Keratinocyte (primary cell): ENCODE data around the gene DFFA. TPM values are rescaled to one million over a fixed set of nuclear protein-coding genes. Genes with fewer than 3 reads are reported as not detected.

Experiments
- DNase-seq: peaks from one replicate; pipeline ENCODE4 v3.0.0-alpha.2; 2011; ENCODE audit warnings: low read depth, missing footprints, low spot score
- FAIRE-seq: peaks from 2 replicates; lab custom pipeline; 2011; peaks lifted over from hg19 to GRCh38; lab: Jason Lieb, UNC
- H2AFZ ChIP-seq: 2 replicates; pipeline ENCODE4 v1.6.0; 2012; ENCODE audit warnings: low read length, control low read depth, inconsistent platforms; ENCODE audit not compliant: control insufficient read depth
- H3K27ac ChIP-seq: 2 replicates; pipeline ENCODE4 v1.5.1; 2011; ENCODE audit warnings: low read length; ENCODE audit not compliant: control insufficient read depth, insufficient read depth
- H3K27me3 ChIP-seq: 3 replicates; pipeline ENCODE4 v1.6.0; 2011; ENCODE audit warnings: low read length; ENCODE audit not compliant: control insufficient read depth, insufficient read depth; ENCODE audit errors: extremely low read depth
- H3K36me3 ChIP-seq, 2 experiments: 2 replicates in 1 of 2; 3 replicates in 1 of 2; pipeline ENCODE4 v1.5.1; 2011; ENCODE audit warnings: low read length in 2 of 2, mild to moderate bottlenecking in 1 of 2; ENCODE audit not compliant: control insufficient read depth in 2 of 2, insufficient read depth in 2 of 2; ENCODE audit errors: extremely low read depth in 1 of 2
- H3K4me1 ChIP-seq: 3 replicates; pipeline ENCODE4 v1.5.1; 2011; ENCODE audit warnings: low read length; ENCODE audit not compliant: control insufficient read depth, insufficient read depth; ENCODE audit errors: extremely low read depth
- H3K4me2 ChIP-seq: 3 replicates; pipeline ENCODE4 v1.6.0; 2011; ENCODE audit warnings: low read depth, low read length; ENCODE audit not compliant: control insufficient read depth, insufficient read depth; ENCODE audit errors: extremely low read depth
- H3K4me3 ChIP-seq, 3 experiments: fragments of 200-600 bp in 1 of 3; sonication (generic) in 1 of 3; 2 replicates in 2 of 3; 3 replicates in 1 of 3; pipeline ENCODE4 v1.5.1; 2011 to 2016; ENCODE audit warnings: low read length in 3 of 3, mild to moderate bottlenecking in 3 of 3, control low read depth in 2 of 3, inconsistent platforms in 1 of 3, low read depth in 1 of 3, mixed read lengths in 1 of 3, mixed run types in 1 of 3, moderate library complexity in 1 of 3; ENCODE audit not compliant: control insufficient read depth in 2 of 3, insufficient read depth in 2 of 3; ENCODE audit errors: extremely low read depth in 1 of 3
- H3K79me2 ChIP-seq: 2 replicates; pipeline ENCODE4 v1.6.0; 2012; ENCODE audit warnings: low read length; ENCODE audit not compliant: control insufficient read depth, insufficient read depth
- H3K9ac ChIP-seq: 3 replicates; pipeline ENCODE4 v1.6.0; 2011; ENCODE audit warnings: low read length; ENCODE audit not compliant: control insufficient read depth, insufficient read depth; ENCODE audit errors: extremely low read depth
- H3K9me1 ChIP-seq: 3 replicates; pipeline ENCODE4 v1.6.0; 2011; ENCODE audit warnings: low read length; ENCODE audit not compliant: control insufficient read depth, insufficient read depth; ENCODE audit errors: extremely low read depth
- H3K9me3 ChIP-seq: 2 replicates; pipeline ENCODE4 v1.5.1; 2012; ENCODE audit warnings: low read depth, low read length; ENCODE audit not compliant: control insufficient read depth
- H4K20me1 ChIP-seq: 3 replicates; pipeline ENCODE4 v1.6.0; 2011; ENCODE audit warnings: low read length; ENCODE audit not compliant: control insufficient read depth, insufficient read depth; ENCODE audit errors: extremely low read depth
- EZH2 ChIP-seq: IDR thresholded peaks from one replicate; pipeline ENCODE4 v1.6.1; 2012; ENCODE audit warnings: inconsistent platforms, mild to moderate bottlenecking, low read length, moderate library complexity
- dilution Hi-C: fragments of 300-500 bp; cut with MboI; formaldehyde crosslinking; loops from one replicate; pipeline ENCODE4 v1.7.0; 2020; ENCODE audit warnings: low sequenced_read_pairs; ENCODE audit not compliant: extremely low pct_ligation_motif_present
- polyA plus RNA-seq, 5 experiments: library from polyadenylated mRNA; depleted of rRNA in 3 of 5; stranded (reverse) in 3 of 5; stranded (forward) in 1 of 5; unstranded in 1 of 5; fragments of >200 nt; gene quantifications; 1 replicate in 1 of 5; 2 replicates in 3 of 5; 3 replicates in 1 of 5; pipeline versions ENCODE4 v1.2.1 to v1.2.3, GENCODE V29; 2011 to 2012; ENCODE audit warnings: missing spikeins in 2 of 5, low read depth in 1 of 5, low replicate concordance in 1 of 5
- TF ChIP-seq, protein P1 (sequence below), 3 experiments: IDR thresholded peaks in 1 of 3; conservative IDR thresholded peaks in 1 of 3; optimal IDR thresholded peaks in 1 of 3; 2 replicates in 2 of 3; 3 replicates in 1 of 3; pipeline versions ENCODE3 to v1.5.1; 2011; ENCODE audit warnings: low read length in 3 of 3, mild to moderate bottlenecking in 3 of 3, moderate library complexity in 2 of 3, control low read depth in 1 of 3, inconsistent platforms in 1 of 3; ENCODE audit not compliant: insufficient read depth in 2 of 3; ENCODE audit errors: extremely low read depth in 1 of 3

The DFFA gene
- polyA plus RNA-seq, 1 donor (not counting 4 experiments of a cell fraction or from before 2014, with no cell fraction given) = 53.1 TPM

DNA sequence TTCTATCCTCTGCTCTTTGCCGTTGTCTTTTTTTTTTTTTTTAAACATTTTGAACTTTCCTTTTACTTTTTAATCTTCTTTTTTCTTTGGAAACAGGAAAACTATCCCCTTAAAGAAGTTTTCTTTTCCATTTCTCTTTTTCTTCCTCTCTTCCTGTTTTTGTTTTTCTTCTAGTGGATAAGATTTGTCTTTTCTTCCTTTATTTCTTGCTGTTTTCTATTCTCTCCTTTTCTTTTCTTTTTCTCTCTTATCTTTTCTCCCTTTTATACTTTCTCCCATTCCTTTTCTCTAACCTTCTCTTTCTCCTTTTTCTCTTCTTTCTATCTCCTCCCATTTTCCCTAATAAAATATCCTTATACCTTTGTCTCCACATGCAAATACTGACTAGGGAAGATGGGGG, 48.6 kb upstream of the DFFA start:
- Histone ChIP-seq H3K79me2 (peaks cover 32% of the 10 kb centered on the region), H3K27me3 (no peaks in the 10 kb centered on the region), H2AFZ (no peak overlapping the region), H3K4me1 (peaks cover 20% of the 10 kb centered on the region), H3K4me2 (no peak overlapping the region), H3K9ac (no peak overlapping the region), H3K4me3 (no peak overlapping the region), H3K9me1 (no peaks in the 10 kb centered on the region), H4K20me1 (no peaks in the 10 kb centered on the region), H3K36me3 (peaks cover 0 to 4% of the 10 kb centered on the region in 2 experiments), H3K27ac (no peak overlapping the region), H3K9me3 (no peaks in the 10 kb centered on the region)
- dilution Hi-C loops = no loop called here
- DNase-seq (no peak), FAIRE-seq (no peak)
- TF ChIP-seq, protein P1, sequence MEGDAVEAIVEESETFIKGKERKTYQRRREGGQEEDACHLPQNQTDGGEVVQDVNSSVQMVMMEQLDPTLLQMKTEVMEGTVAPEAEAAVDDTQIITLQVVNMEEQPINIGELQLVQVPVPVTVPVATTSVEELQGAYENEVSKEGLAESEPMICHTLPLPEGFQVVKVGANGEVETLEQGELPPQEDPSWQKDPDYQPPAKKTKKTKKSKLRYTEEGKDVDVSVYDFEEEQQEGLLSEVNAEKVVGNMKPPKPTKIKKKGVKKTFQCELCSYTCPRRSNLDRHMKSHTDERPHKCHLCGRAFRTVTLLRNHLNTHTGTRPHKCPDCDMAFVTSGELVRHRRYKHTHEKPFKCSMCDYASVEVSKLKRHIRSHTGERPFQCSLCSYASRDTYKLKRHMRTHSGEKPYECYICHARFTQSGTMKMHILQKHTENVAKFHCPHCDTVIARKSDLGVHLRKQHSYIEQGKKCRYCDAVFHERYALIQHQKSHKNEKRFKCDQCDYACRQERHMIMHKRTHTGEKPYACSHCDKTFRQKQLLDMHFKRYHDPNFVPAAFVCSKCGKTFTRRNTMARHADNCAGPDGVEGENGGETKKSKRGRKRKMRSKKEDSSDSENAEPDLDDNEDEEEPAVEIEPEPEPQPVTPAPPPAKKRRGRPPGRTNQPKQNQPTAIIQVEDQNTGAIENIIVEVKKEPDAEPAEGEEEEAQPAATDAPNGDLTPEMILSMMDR (optimal IDR thresholded peaks at IDR 0.05 in 1 of 3, IDR thresholded peaks at IDR 0.05 in 1 of 3, conservative IDR thresholded peaks at IDR 0.05 in 1 of 3; ENCODE audit: extremely low read depth in 1 of 3, insufficient read depth in 2 of 3, low read length in 3 of 3) = no peak
- no peak for TF ChIP-seq EZH2

- Histone ChIP-seq H3K27ac (no peak overlapping the region), H3K36me3 (peaks cover 0 to 4% of the 10 kb centered on the region in 2 experiments), H3K27me3 (no peaks in the 10 kb centered on the region), H3K4me3 (no peak overlapping the region), H3K9me1 (no peaks in the 10 kb centered on the region), H4K20me1 (no peaks in the 10 kb centered on the region), H3K9ac (no peak overlapping the region), H3K9me3 (no peaks in the 10 kb centered on the region), H3K4me2 (no peak overlapping the region), H2AFZ (no peak overlapping the region), H3K4me1 (peaks cover 25% of the 10 kb centered on the region), H3K79me2 (peaks cover 36% of the 10 kb centered on the region)
- DNase-seq (no peak), FAIRE-seq (no peak)
- TF ChIP-seq, protein P1 (optimal IDR thresholded peaks at IDR 0.05 in 1 of 3, IDR thresholded peaks at IDR 0.05 in 1 of 3, conservative IDR thresholded peaks at IDR 0.05 in 1 of 3; ENCODE audit: extremely low read depth in 1 of 3, insufficient read depth in 2 of 3, low read length in 3 of 3) = no peak
- no peak for TF ChIP-seq EZH2
- dilution Hi-C loops = no loop called here
These were observed 48.2 kb upstream of the DFFA start for GRCh38 chr1:10520497-10520896.
